GM19043 (cell line): Measurements from ENCODE around the gene MIS18BP1.
A peak's percentile ranks its signal among the peaks of the same experiment; 100 is the strongest.
"Not testable (repeated sequence)": the region's sequence is repeated elsewhere in the genome, so short reads cannot be mapped to it uniquely, and the experiment has no call there.

Experiments
- ATAC-seq: cut with Tn5 transposase; IDR thresholded peaks from one replicate; pipeline ENCODE4 v1.9.1; 2021; ENCODE audit warnings: low read depth; ENCODE audit not compliant: unreplicated experiment

MIS18BP1 gene

DNA sequence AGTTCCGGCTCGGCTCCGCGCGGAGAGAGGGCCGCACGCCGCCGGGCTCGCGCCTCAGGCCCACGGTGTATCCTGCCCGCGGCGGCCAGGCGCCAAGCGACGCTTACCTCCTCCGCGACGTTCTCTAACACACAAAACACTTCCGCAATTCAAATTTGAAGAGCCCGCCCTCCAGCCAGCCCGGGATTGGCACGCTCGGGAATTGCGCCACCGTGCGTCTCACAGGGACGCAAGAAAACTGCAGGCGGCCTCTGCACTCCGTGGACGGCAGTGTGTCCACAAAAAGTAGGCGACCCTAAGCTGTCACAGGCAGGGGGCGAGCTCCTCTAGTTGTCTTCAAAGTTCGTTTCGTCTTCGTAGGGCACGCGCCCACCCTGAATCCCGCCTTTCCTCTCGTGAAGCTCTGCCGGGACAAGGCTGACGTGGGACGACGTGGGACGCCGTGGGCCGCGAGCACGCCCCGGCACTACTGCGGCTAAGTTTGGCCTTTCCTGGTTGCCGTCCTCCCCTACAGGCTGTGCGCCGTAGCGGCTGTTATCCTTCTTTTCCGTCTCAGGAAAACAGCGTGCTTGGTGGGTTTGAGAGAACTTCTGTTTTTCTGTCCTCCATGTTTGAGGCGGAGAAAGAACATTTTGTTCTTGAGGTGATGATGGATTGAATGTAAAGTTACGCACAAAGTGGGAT lies at the start of gene MIS18BP1:
Gene MIS18BP1 (minus strand): TSS at position 133 of the 684 bp plus-strand sequence. CDS start 5,916 bp downstream, outside the sequence.
- peak; percentile 71 for ATAC-seq

- no peak for ATAC-seq
Observed at GRCh38 chr14:45298423-45299117, 45.6 kb upstream of the MIS18BP1 start.

GRCh38 chr14:45294796-45295195 lies 41.8 kb upstream of the MIS18BP1 start:
- ATAC-seq, result not testable (repeated sequence)

- no peak for ATAC-seq
Observed at GRCh38 chr14:45290547-45290946, 37.5 kb upstream of the MIS18BP1 start.

- no peak for ATAC-seq
Observed at GRCh38 chr14:45287610-45288009, 34.6 kb upstream of the MIS18BP1 start.

GRCh38 chr14:45284802-45285201 lies 31.8 kb upstream of the MIS18BP1 start:
- no peak for ATAC-seq

DNA sequence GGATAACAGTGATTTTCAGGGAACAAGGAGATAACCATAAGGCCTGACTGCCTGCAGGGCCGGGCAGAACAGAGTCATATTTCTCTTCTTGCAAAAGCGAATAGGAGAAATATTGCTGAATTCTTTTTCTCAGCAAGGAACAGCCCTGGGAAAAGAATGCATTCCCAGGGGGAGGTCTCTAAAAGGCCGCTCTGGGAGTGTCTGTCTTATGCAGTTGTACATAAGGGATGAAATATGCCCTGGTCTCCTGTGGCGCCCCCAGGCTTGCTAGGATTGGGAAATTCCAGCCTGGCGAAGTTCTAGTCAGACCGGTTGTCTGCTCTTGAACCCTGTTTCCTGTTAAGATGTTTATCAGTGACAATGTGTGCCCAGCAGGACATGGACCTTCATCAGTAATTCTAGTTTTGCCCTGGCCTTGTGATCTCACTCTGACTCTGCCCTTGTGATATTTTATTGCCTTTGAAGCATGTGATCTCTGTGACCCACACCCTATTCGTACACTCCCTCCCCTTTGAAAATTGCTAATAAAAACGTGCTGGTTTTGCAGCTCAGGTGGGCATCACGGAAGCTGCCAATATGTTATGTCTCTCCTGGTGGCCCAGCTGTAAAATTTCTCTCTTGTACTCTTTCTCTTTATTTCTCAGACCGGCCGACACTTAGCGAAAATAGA lies 28.9 kb upstream of the MIS18BP1 start:
- not testable (repeated sequence) for ATAC-seq

- ATAC-seq, result no peak
Observed at GRCh38 chr14:45271858-45272537, 19.0 kb upstream of the MIS18BP1 start.

GRCh38 chr14:45270031-45270430 lies 17.0 kb upstream of the MIS18BP1 start:
- no peak for ATAC-seq

- ATAC-seq, result no peak
Observed at GRCh38 chr14:45267071-45267470, 14.1 kb upstream of the MIS18BP1 start.

GRCh38 chr14:45262637-45263036 lies 9.6 kb upstream of the MIS18BP1 start:
- ATAC-seq, result no peak

DNA sequence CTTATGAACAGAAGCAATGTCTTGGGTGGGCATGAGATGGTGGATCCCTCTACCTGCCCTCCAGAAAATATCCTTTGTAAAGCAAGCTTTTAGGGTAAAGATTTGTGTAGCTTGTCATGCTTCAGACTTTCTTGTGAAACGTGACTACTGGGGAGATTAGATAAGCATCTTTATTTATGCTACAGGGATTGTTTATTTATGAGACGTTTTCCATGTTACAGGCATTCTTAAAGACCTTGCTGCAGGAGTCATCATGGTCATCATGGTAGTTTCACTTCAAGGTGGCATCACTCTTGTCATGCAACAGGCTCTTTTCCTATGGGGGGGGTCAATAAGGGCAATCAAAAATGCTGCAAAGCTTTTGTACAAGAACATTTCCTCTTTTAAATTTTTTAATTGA lies 8.2 kb upstream of the MIS18BP1 start:
- ATAC-seq, result no peak

- ATAC-seq, result no peak
Observed at GRCh38 chr14:45258805-45259204, 5.8 kb upstream of the MIS18BP1 start.

DNA sequence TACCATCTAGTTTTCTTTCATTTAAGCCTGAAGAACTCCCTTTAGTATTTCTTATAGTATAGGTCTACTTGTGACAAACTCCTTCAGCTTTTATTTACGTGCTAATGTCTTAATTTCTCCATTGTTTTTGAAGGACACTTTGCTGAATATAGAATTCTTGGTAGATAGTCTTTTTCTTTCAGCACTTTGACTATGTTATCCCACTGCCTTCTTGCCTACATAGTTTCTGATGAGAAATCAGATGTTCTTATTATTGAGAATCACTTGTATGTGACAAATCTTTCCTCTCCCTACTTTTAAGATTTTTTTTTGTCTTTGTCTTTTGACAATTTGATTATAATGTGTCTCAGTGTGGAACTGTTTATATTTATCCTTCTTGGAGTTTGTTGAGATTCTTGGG lies 5.1 kb upstream of the MIS18BP1 start:
- no peak for ATAC-seq

DNA sequence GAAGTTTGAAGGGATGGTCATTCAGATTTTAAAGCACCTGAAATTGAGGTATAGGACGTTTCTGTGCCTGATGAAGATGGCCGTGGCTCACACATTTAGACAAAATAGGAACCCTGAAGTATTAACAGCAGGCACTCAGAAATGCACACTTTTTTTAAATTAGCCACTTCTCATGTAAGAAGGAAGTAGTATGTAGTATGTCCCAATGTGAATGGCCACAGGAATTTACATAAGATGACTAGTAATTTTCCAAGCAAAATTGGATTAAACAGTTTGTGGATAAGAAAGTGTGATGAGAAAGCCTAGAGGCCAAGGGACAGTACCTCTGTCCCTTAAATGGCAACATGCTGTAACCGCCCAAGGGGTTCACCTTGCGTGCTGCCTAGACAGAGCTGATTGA lies 1.8 kb upstream of the MIS18BP1 start:
- ATAC-seq, result no peak

GRCh38 chr14:45253754-45254310 lies 830 bp upstream of the MIS18BP1 start:
- no peak for ATAC-seq

GRCh38 chr14:45252366-45253069 lies 484 bp downstream of the MIS18BP1 start:
- ATAC-seq, result no peak

DNA sequence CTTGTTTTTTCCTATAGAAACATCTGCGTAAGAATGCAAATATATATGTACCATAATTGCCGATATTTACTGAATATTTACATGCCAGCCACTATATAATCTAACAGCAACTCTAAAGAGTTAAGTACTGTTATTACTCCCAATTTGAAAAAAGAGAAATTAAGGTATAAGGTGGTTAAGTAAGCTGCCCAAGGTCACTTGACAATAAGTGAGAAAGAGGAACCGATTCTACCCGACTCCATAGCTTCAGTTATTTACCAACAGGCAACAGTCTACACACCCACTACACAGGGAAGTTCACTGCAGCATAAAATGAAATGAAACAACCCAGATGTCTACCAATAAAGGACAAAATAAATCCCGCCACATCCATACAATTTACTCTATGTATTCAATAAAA lies 1.1 kb downstream of the MIS18BP1 start:
- peak; percentile 55 for ATAC-seq

DNA sequence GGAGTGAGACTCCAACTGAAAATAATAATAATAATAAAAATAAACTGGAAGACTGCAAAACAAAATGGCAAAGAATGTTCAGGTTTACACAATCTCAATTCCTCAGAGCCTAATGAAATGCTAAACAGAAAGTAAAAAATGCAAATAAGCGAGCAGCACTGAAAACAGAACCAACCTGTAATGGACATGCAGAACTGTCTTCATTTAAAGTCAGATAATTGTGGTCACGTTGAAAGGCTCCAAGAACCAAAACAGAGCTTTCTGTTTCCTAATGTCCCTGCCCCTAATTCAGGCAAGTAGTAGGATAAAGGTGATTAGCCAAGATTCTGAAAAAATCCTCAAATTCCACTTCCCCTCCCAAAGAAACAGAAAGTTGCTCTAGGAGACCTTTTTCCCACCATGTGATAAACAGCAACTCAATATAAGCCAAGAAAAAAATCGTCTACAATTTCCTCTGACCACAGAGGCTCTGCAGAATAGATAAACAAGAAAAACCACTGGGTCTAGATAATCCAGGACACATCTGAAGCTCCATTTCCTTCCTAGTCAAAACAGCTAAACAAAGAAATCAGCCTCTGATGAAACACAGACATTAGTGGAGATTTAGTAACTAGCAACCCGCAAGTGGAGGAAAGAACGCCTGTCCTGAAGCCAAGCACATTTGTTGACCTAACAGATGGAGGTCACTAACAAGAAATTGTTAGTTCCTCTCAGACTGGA lies 3.0 kb downstream of the MIS18BP1 start:
- no peak for ATAC-seq
